Mesendoderm (in vitro differentiated cells): ENCODE measurements around the gene MYL6B.

Experiments
- DNase-seq: peaks from one replicate; pipeline ENCODE4 v3.0.0; 2013
- H2AK5ac ChIP-seq: 2 replicates; pipeline ENCODE4 v1.6.1; 2013; ENCODE audit warnings: low read length, inconsistent platforms
- H2BK120ac ChIP-seq: 2 replicates; pipeline ENCODE4 v1.6.1; 2013; ENCODE audit warnings: low read depth, mild to moderate bottlenecking, low read length, moderate library complexity, mixed read lengths
- H2BK15ac ChIP-seq: replicated peaks from 2 replicates; pipeline ENCODE4 v1.6.1; 2013; ENCODE audit warnings: low read depth, mild to moderate bottlenecking, moderate library complexity
- H2BK5ac ChIP-seq: 2 replicates; pipeline ENCODE4 v1.6.1; 2013; ENCODE audit warnings: low read length, inconsistent platforms
- H3K18ac ChIP-seq: 2 replicates; pipeline ENCODE4 v1.6.1; 2013; ENCODE audit warnings: mild to moderate bottlenecking, low read length, mixed read lengths
- H3K23ac ChIP-seq: one replicate; pipeline ENCODE4 v1.6.1; 2013; ENCODE audit warnings: low read length
- H3K27ac ChIP-seq: 2 replicates; pipeline ENCODE4 v1.5.1; 2013; ENCODE audit warnings: low read depth, mild to moderate bottlenecking, inconsistent platforms, low read length, moderate library complexity
- H3K27me3 ChIP-seq: 2 replicates; pipeline ENCODE4 v1.6.1; 2013; ENCODE audit warnings: low read length, control low read depth, mild to moderate bottlenecking, inconsistent platforms; ENCODE audit not compliant: insufficient read depth, poor library complexity
- H3K36me3 ChIP-seq: 2 replicates; pipeline ENCODE4 v1.6.1; 2013; ENCODE audit warnings: low read length, inconsistent platforms; ENCODE audit not compliant: control insufficient read depth, insufficient read depth
- H3K4ac ChIP-seq: one replicate; pipeline ENCODE4 v1.6.1; 2013; ENCODE audit warnings: low read depth, mild to moderate bottlenecking, low read length, moderate library complexity
- H3K4me1 ChIP-seq: 2 replicates; pipeline ENCODE4 v1.6.1; 2013; ENCODE audit warnings: low read depth, low read length, inconsistent platforms; ENCODE audit not compliant: control insufficient read depth
- H3K4me2 ChIP-seq: 2 replicates; pipeline ENCODE4 v1.6.1; 2013; ENCODE audit warnings: low read length
- H3K4me3 ChIP-seq: 2 replicates; pipeline ENCODE4 v1.5.1; 2013; ENCODE audit warnings: mild to moderate bottlenecking, low read length
- H3K56ac ChIP-seq: one replicate; pipeline ENCODE4 v1.6.1; 2013; ENCODE audit warnings: low read length
- H3K79me1 ChIP-seq: 2 replicates; pipeline ENCODE4 v1.6.1; 2013; ENCODE audit warnings: low read length, inconsistent platforms
- H3K79me2 ChIP-seq: 2 replicates; pipeline ENCODE4 v1.6.1; 2013; ENCODE audit warnings: mild to moderate bottlenecking, low read length; ENCODE audit not compliant: control insufficient read depth, insufficient read depth
- H3K9ac ChIP-seq: 2 replicates; pipeline ENCODE4 v1.6.1; 2013; ENCODE audit warnings: low read length, inconsistent platforms
- H4K5ac ChIP-seq: one replicate; pipeline ENCODE4 v1.6.1; 2013; ENCODE audit warnings: low read length
- H4K8ac ChIP-seq: one replicate; pipeline ENCODE4 v1.6.1; 2013; ENCODE audit warnings: low read depth, mild to moderate bottlenecking, control low read depth, low read length, moderate library complexity
- WGBS: extraction: QIAGEN DNeasy Blood & Tissue Kit; methylation state at CpG from one replicate; pipeline ENCODE4 v1.1.7; 2013; ENCODE audit warnings: low lambda C conversion rate, missing lambda C conversion rate; ENCODE audit not compliant: insufficient coverage; ENCODE audit errors: extremely low coverage; 5-methylcytosine and 5-hydroxymethylcytosine counted together

MYL6B gene

GRCh38 chr12:56120158-56120846, 32.1 kb upstream of the MYL6B start:
- H3K18ac ChIP-seq = no peak overlapping the region
- no peak overlapping the region for H4K5ac ChIP-seq
- no peak overlapping the region for H3K27ac ChIP-seq
- H2BK120ac ChIP-seq = no peak overlapping the region
- no peak overlapping the region for H2AK5ac ChIP-seq
- no peak overlapping the region for H2BK15ac ChIP-seq
- H3K23ac ChIP-seq = no peak overlapping the region
- no peak overlapping the region for H4K8ac ChIP-seq
- peaks cover 2% of the 10 kb centered on the region for H3K79me1 ChIP-seq
- H3K9ac ChIP-seq = no peak overlapping the region
- H3K4ac ChIP-seq = no peak overlapping the region
- H3K27me3 ChIP-seq = no peaks in the 10 kb centered on the region
- H3K56ac ChIP-seq = no peak overlapping the region
- no peak overlapping the region for H3K4me2 ChIP-seq
- H3K4me3 ChIP-seq = no peak overlapping the region
- WGBS = no CpG with 5 or more reads among the region's 17 CpGs
- H3K79me2 ChIP-seq = peaks cover 11% of the 10 kb centered on the region
- DNase-seq = peak; percentile 33
- H3K36me3 ChIP-seq = peaks cover 2% of the 10 kb centered on the region
- H3K4me1 ChIP-seq = peaks cover 6% of the 10 kb centered on the region
- no peak overlapping the region for H2BK5ac ChIP-seq

DNA sequence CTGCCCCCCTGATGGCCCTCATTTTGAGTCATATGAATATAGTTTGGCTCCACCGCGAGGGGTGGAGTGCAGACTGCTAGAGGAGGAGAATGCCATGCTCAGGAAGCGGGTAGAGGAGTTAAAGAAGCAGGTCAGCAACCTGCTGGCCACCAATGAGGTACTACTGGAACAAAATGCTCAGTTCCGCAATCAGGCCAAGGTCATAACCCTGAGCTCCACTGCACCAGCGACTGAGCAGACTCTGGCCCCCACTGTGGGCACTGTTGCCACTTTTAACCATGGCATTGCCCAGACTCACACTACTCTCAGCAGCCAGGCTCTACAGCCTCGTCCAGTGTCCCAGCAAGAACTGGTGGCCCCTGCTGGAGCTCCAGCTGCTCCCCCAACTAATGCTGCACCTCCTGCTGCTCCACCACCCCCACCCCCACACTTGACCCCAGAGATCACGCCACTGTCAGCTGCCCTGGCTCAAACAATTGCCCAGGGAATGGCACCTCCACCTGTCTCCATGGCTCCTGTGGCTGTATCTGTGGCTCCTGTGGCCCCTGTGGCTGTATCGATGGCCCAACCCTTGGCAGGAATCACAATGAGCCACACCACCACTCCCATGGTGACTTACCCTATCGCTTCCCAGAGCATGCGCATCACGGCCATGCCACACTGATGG, 31.1 kb upstream of the MYL6B start:
- no peak overlapping the region for H4K8ac ChIP-seq
- no peak overlapping the region for H2BK15ac ChIP-seq
- WGBS = no CpG with 5 or more reads among the region's 11 CpGs
- no peak overlapping the region for H3K27ac ChIP-seq
- H4K5ac ChIP-seq = no peak overlapping the region
- H2AK5ac ChIP-seq = no peak overlapping the region
- H3K4me1 ChIP-seq = peaks cover 5% of the 10 kb centered on the region
- peaks cover 11% of the 10 kb centered on the region for H3K79me2 ChIP-seq
- H3K4me3 ChIP-seq = no peak overlapping the region
- H3K18ac ChIP-seq = no peak overlapping the region
- H2BK120ac ChIP-seq = no peak overlapping the region
- H2BK5ac ChIP-seq = no peak overlapping the region
- no peak overlapping the region for H3K4me2 ChIP-seq
- no peak overlapping the region for H3K4ac ChIP-seq
- H3K56ac ChIP-seq = no peak overlapping the region
- no peaks in the 10 kb centered on the region for H3K27me3 ChIP-seq
- no peak overlapping the region for H3K9ac ChIP-seq
- DNase-seq = no peak
- H3K23ac ChIP-seq = no peak overlapping the region
- H3K79me1 ChIP-seq = peaks cover 2% of the 10 kb centered on the region
- H3K36me3 ChIP-seq = peaks cover 2% of the 10 kb centered on the region

DNA sequence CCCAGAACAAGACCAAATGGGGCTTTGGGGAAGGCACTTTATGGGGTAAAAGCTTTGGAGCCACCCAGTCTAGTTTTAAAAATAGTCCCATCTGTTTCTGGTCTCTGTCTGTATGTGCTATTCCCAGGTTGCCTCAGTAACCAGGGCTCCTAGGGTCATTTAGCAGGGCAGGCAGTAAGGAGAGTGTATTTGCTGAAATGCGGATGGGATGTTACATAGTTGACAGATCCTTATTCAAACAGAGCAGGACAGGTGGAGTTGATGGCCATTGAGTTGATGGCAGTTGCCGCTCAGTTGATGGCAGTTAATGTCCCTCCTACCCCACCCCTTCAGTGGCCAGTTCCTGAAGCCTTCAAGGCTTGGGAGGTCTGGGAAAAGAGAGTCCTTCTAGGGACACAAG, 29.8 kb upstream of the MYL6B start:
- H3K27ac ChIP-seq = no peak overlapping the region
- no peak overlapping the region for H4K5ac ChIP-seq
- no peaks in the 10 kb centered on the region for H3K27me3 ChIP-seq
- no peak overlapping the region for H2BK15ac ChIP-seq
- H3K4me3 ChIP-seq = no peak overlapping the region
- no peak overlapping the region for H2AK5ac ChIP-seq
- WGBS = no CpG with 5 or more reads among the region's 2 CpGs
- peaks cover 2% of the 10 kb centered on the region for H3K79me1 ChIP-seq
- no peak overlapping the region for H3K23ac ChIP-seq
- H3K4ac ChIP-seq = no peak overlapping the region
- H3K36me3 ChIP-seq = peaks cover 2% of the 10 kb centered on the region
- no peak for DNase-seq
- no peak overlapping the region for H3K18ac ChIP-seq
- no peak overlapping the region for H2BK5ac ChIP-seq
- H4K8ac ChIP-seq = no peak overlapping the region
- H3K4me2 ChIP-seq = no peak overlapping the region
- H3K4me1 ChIP-seq = peaks cover 10% of the 10 kb centered on the region
- no peak overlapping the region for H3K9ac ChIP-seq
- H3K79me2 ChIP-seq = peaks cover 2% of the 10 kb centered on the region
- no peak overlapping the region for H2BK120ac ChIP-seq
- no peak overlapping the region for H3K56ac ChIP-seq

GRCh38 chr12:56124133-56124532, 28.3 kb upstream of the MYL6B start:
- H3K9ac ChIP-seq = no peak overlapping the region
- WGBS = no CpG with 5 or more reads among the region's 4 CpGs
- no peaks in the 10 kb centered on the region for H3K27me3 ChIP-seq

GRCh38 chr12:56126732-56127239, 25.6 kb upstream of the MYL6B start:
- no peak overlapping the region for H2BK15ac ChIP-seq
- no peak overlapping the region for H3K23ac ChIP-seq
- H3K27me3 ChIP-seq = no peaks in the 10 kb centered on the region
- H3K4me2 ChIP-seq = no peak overlapping the region
- DNase-seq = no peak
- no peak overlapping the region for H3K18ac ChIP-seq
- H2BK5ac ChIP-seq = no peak overlapping the region
- peaks cover 4% of the 10 kb centered on the region for H3K79me2 ChIP-seq
- no peak overlapping the region for H3K4ac ChIP-seq
- no peak overlapping the region for H3K4me3 ChIP-seq
- peak overlapping the region; percentile 18 for H3K9ac ChIP-seq
- H3K36me3 ChIP-seq = no peaks in the 10 kb centered on the region
- H3K27ac ChIP-seq = no peak overlapping the region
- H2BK120ac ChIP-seq = no peak overlapping the region
- no CpG with 5 or more reads among the region's 3 CpGs for WGBS
- no peak overlapping the region for H4K8ac ChIP-seq
- peak overlapping the region; percentile 56 for H3K56ac ChIP-seq
- no peak overlapping the region for H4K5ac ChIP-seq
- peaks cover 8% of the 10 kb centered on the region for H3K4me1 ChIP-seq
- H3K79me1 ChIP-seq = peaks cover 12% of the 10 kb centered on the region
- H2AK5ac ChIP-seq = no peak overlapping the region

More at GRCh38 chr12:56124133-56124532, 28.3 kb upstream of the MYL6B start:
- Histone ChIP-seq H3K79me2 (no peaks in the 10 kb centered on the region), H3K23ac (no peak overlapping the region), H2BK120ac (no peak overlapping the region), H3K36me3 (no peaks in the 10 kb centered on the region), H2BK5ac (no peak overlapping the region), H3K4me1 (peaks cover 6% of the 10 kb centered on the region), H3K4me2 (no peak overlapping the region), H3K4ac (no peak overlapping the region), H4K5ac (no peak overlapping the region), H3K79me1 (peaks cover 4% of the 10 kb centered on the region), H2AK5ac (no peak overlapping the region), H3K4me3 (no peak overlapping the region), H3K18ac (no peak overlapping the region), H4K8ac (no peak overlapping the region), H2BK15ac (no peak overlapping the region), H3K27ac (no peak overlapping the region), H3K56ac (no peak overlapping the region)
- DNase-seq = no peak
